KMS-11 (cell line): ENCODE results near the gene HHLA2.
"Not testable (repeated sequence)": the region's sequence is repeated elsewhere in the genome, so short reads cannot be mapped to it uniquely, and the experiment has no call there.

Source experiments
- H2AFZ ChIP-seq: fragments of 200-600 bp; sonication (generic); 2 replicates; pipeline ENCODE4 v1.6.1; 2016; ENCODE audit warnings: antibody characterized with exemption, mixed run types, low read depth
- H3K27ac ChIP-seq: fragments of 200-600 bp; sonication (generic); 2 replicates; pipeline ENCODE4 v1.6.1; 2016; ENCODE audit warnings: mild to moderate bottlenecking, mixed run types
- H3K27me3 ChIP-seq: fragments of 200-600 bp; sonication (generic); 2 replicates; pipeline ENCODE4 v1.6.1; 2017; ENCODE audit warnings: mild to moderate bottlenecking, low read depth, mixed run types, moderate library complexity; ENCODE audit not compliant: insufficient read depth
- H3K36me3 ChIP-seq: fragments of 200-600 bp; sonication (generic); 2 replicates; pipeline ENCODE4 v1.6.1; 2017; ENCODE audit warnings: mild to moderate bottlenecking, mixed run types; ENCODE audit not compliant: insufficient read depth
- H3K4me1 ChIP-seq: fragments of 200-600 bp; sonication (generic); 2 replicates; pipeline ENCODE4 v1.6.1; 2016; ENCODE audit warnings: mild to moderate bottlenecking, low read depth, mixed run types; ENCODE audit not compliant: poor library complexity, severe bottlenecking
- H3K4me2 ChIP-seq: fragments of 200-600 bp; sonication (generic); 2 replicates; pipeline ENCODE4 v1.7.0; 2016; ENCODE audit warnings: mild to moderate bottlenecking, mixed run types
- H3K4me3 ChIP-seq: fragments of 200-600 bp; sonication (generic); IDR thresholded peaks from 2 replicates; pipeline ENCODE4 v1.6.1; 2017; ENCODE audit warnings: low read depth, low read length, mixed read lengths; ENCODE audit not compliant: insufficient read depth
- H3K79me2 ChIP-seq: fragments of 200-600 bp; sonication (generic); 2 replicates; pipeline ENCODE4 v1.6.1; 2016; ENCODE audit warnings: low read depth, mixed run types; ENCODE audit not compliant: insufficient read depth
- H3K9ac ChIP-seq: fragments of 200-600 bp; sonication (generic); 2 replicates; pipeline ENCODE4 v1.6.1; 2016; ENCODE audit warnings: mild to moderate bottlenecking, mixed run types
- H4K20me1 ChIP-seq: fragments of 200-600 bp; sonication (generic); 2 replicates; pipeline ENCODE4 v1.6.1; 2016; ENCODE audit warnings: mild to moderate bottlenecking, mixed run types; ENCODE audit not compliant: insufficient read depth
- TF ChIP-seq, protein P1 (sequence below): fragments of 200-600 bp; sonication (generic); conservative IDR thresholded peaks from 2 replicates; pipeline ENCODE4 v1.6.1; 2017; ENCODE audit warnings: low read depth, mild to moderate bottlenecking, antibody characterized with exemption, low read length, moderate library complexity, mixed read lengths

Gene HHLA2

DNA sequence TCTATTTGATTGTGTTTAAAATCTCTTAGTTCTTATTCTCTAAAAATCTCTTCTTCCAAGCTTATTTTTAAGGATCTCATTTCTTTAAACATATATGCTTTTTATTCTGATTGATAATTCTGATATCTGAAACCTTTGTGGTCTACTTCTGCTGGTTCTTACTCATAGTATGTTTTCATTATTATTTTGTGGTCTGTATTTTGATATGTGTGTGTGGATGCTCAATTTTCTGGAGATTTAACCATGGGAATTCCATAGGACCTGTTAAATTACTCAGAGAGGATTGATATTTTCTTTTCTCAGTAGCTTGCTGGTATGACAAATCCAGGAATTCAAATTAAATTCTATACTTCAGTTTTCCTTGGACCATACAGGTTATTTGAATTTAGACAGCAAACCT, 14.7 kb upstream of the HHLA2 start:
- no peaks in the 10 kb centered on the region for H3K27me3 ChIP-seq
- no peaks in the 10 kb centered on the region for H3K79me2 ChIP-seq
- H3K27ac ChIP-seq: no peak overlapping the region
- H3K36me3 ChIP-seq: no peaks in the 10 kb centered on the region
- TF ChIP-seq, protein P1, sequence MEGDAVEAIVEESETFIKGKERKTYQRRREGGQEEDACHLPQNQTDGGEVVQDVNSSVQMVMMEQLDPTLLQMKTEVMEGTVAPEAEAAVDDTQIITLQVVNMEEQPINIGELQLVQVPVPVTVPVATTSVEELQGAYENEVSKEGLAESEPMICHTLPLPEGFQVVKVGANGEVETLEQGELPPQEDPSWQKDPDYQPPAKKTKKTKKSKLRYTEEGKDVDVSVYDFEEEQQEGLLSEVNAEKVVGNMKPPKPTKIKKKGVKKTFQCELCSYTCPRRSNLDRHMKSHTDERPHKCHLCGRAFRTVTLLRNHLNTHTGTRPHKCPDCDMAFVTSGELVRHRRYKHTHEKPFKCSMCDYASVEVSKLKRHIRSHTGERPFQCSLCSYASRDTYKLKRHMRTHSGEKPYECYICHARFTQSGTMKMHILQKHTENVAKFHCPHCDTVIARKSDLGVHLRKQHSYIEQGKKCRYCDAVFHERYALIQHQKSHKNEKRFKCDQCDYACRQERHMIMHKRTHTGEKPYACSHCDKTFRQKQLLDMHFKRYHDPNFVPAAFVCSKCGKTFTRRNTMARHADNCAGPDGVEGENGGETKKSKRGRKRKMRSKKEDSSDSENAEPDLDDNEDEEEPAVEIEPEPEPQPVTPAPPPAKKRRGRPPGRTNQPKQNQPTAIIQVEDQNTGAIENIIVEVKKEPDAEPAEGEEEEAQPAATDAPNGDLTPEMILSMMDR: no peak
- H2AFZ ChIP-seq: no peak overlapping the region
- no peak overlapping the region for H3K4me3 ChIP-seq
- no peaks in the 10 kb centered on the region for H3K4me1 ChIP-seq
- no peaks in the 10 kb centered on the region for H4K20me1 ChIP-seq
- H3K9ac ChIP-seq: no peak overlapping the region
- H3K4me2 ChIP-seq: no peak overlapping the region

DNA sequence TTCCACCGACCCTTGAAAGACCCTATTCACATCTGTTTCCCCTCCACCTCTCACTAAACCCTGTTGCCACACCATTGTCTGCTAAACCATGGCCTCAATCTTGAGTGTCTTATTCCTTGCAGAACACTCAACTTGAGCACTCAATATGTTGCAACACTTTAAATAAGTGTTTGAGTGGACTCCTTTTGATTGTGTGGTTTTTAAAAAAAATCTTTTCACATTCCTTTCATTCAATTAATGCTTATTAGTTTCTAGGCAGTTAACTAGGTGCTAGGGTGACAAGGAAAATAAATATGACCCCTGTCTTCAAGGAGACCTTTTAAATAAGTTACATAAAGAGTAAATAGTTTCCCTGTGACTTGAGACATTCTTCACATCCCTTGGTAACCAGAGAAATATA, 13.3 kb upstream of the HHLA2 start:
- no peaks in the 10 kb centered on the region for H4K20me1 ChIP-seq
- H3K4me1 ChIP-seq: no peaks in the 10 kb centered on the region
- no peak overlapping the region for H3K4me3 ChIP-seq
- no peak overlapping the region for H3K4me2 ChIP-seq
- TF ChIP-seq, protein P1: no peak
- H3K27me3 ChIP-seq: no peaks in the 10 kb centered on the region
- no peak overlapping the region for H3K9ac ChIP-seq
- H3K36me3 ChIP-seq: no peaks in the 10 kb centered on the region
- H3K79me2 ChIP-seq: no peaks in the 10 kb centered on the region
- no peak overlapping the region for H3K27ac ChIP-seq
- H2AFZ ChIP-seq: no peak overlapping the region

DNA sequence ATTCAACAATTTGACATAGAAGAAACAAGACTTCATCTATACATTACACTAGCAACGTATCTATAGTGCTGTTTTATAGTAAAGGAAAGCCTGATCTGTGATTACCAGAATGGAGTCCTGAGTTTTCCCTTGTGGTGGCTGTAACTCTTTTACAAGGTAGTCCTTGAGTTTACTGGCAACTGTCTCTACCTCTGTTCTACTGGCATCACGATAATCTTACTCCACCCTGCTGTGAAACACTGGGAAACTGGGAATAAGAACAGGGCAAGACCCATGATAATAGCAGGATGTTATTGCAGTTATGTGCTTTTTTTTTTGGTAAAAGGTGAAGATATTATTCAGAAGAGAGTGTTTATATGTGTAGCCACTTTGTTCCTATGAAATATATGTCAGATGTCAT, 12.4 kb upstream of the HHLA2 start:
- no peak overlapping the region for H3K27ac ChIP-seq
- no peaks in the 10 kb centered on the region for H3K36me3 ChIP-seq
- no peaks in the 10 kb centered on the region for H3K79me2 ChIP-seq
- TF ChIP-seq, protein P1: no peak
- H3K4me3 ChIP-seq: no peak overlapping the region
- H4K20me1 ChIP-seq: no peaks in the 10 kb centered on the region
- H3K4me1 ChIP-seq: no peaks in the 10 kb centered on the region
- H3K9ac ChIP-seq: no peak overlapping the region
- no peaks in the 10 kb centered on the region for H3K27me3 ChIP-seq
- H2AFZ ChIP-seq: no peak overlapping the region
- H3K4me2 ChIP-seq: no peak overlapping the region

DNA sequence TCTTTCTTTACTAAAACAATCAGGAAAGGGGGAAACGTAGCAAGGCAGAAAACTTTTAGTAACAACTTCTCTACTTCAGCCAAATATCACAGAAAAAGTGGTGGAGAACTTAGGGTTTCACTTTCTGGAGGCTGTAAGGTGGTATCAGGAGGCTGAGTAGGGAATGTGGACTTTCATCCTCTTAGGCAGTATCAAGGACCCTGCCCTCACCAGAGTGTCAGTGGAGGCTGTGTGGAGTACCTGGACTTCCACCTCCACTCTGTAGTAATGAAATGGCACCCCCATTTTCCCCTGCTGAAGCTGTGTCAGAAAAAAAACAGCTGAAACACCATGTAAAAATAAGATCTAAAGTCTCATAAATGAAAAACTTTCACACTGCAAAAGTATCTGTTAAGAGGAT, 11.2 kb upstream of the HHLA2 start:
- TF ChIP-seq, protein P1: no peak
- H2AFZ ChIP-seq: no peak overlapping the region

DNA sequence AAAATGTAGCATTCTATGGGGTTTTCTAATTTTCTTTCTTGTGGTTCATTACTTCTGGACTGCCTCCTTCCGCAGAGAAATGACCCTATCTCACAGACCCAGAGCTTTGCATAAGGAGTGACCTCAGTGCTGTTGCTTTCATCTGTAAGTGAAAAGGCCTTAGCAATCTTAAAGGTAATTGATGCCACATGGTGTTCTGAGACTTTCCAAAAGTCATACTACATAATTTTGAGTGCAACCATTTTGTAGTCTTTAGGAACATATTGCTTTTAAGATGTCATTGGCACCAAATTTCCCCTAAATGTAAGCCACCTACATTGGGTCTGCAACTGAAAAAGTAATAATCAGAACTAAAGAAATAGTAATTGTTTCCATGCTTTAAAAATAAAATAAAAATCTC, 9.2 kb upstream of the HHLA2 start:
- peaks cover 6% of the 10 kb centered on the region for H3K4me1 ChIP-seq
- no peak overlapping the region for H3K9ac ChIP-seq
- no peaks in the 10 kb centered on the region for H3K79me2 ChIP-seq
- H3K4me2 ChIP-seq: no peak overlapping the region
- no peak overlapping the region for H3K4me3 ChIP-seq
- H3K27me3 ChIP-seq: no peaks in the 10 kb centered on the region
- TF ChIP-seq, protein P1: no peak
- no peaks in the 10 kb centered on the region for H3K36me3 ChIP-seq
- no peaks in the 10 kb centered on the region for H4K20me1 ChIP-seq
- H2AFZ ChIP-seq: no peak overlapping the region
- H3K27ac ChIP-seq: no peak overlapping the region

More for the DNA sequence above, 11.2 kb upstream of the HHLA2 start:
- H3K4me2 ChIP-seq: no peak overlapping the region
- no peak overlapping the region for H3K4me3 ChIP-seq
- H3K79me2 ChIP-seq: no peaks in the 10 kb centered on the region
- no peaks in the 10 kb centered on the region for H3K36me3 ChIP-seq
- H3K9ac ChIP-seq: no peak overlapping the region
- no peaks in the 10 kb centered on the region for H3K4me1 ChIP-seq
- no peaks in the 10 kb centered on the region for H4K20me1 ChIP-seq
- no peaks in the 10 kb centered on the region for H3K27me3 ChIP-seq
- no peak overlapping the region for H3K27ac ChIP-seq

DNA sequence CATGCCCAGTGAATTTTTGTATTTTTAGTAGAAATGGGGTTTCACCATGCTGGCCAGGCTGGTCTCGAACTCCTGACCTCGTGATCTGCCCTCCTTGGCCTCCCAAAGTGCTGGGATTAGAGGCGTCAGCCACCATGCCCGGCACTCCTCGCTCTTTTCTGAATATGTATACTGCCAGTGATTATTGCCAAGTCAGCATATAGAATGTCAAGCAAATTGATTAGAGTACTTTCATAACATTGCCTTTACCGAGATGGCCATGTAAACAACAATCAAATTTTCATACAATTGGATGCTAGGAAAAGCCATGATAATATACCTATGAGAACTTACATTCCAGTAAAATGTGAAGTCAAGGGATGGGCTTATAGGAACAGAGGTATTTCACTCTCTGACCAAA, 8.2 kb upstream of the HHLA2 start:
- H3K27ac ChIP-seq, H4K20me1 ChIP-seq, H3K27me3 ChIP-seq, H3K9ac ChIP-seq, H3K4me3 ChIP-seq, H3K79me2 ChIP-seq, H3K4me2 ChIP-seq, H3K36me3 ChIP-seq, H2AFZ ChIP-seq: not testable (repeated sequence)
- peaks cover 16% of the 10 kb centered on the region for H3K4me1 ChIP-seq
